Activated T-helper 1 cell treated with anti-CD3 and anti-CD28 coated beads, Interleukin-2, amount 50 U/mL, for 16 hours (primary cell): ENCODE results near the gene INTS15.
A peak's percentile ranks its signal among the peaks of the same experiment; 100 is the strongest.
"Not testable (repeated sequence)": the region's sequence is repeated elsewhere in the genome, so short reads cannot be mapped to it uniquely, and the experiment has no call there.

Source experiments
- DNase-seq, 2 donors: peaks; one replicate each; pipeline ENCODE4 v3.0.0-alpha.2; 2020; ENCODE audit warnings: low read depth in 1 of 2, low spot score in 1 of 2

Gene INTS15

GRCh38 chr7:6616854-6617643 is 27.2 kb downstream of the INTS15 start:
- DNase-seq, result no peak

- DNase-seq, result no peak
These were observed 28.8 kb downstream of the INTS15 start for GRCh38 chr7:6618621-6619020.

DNA sequence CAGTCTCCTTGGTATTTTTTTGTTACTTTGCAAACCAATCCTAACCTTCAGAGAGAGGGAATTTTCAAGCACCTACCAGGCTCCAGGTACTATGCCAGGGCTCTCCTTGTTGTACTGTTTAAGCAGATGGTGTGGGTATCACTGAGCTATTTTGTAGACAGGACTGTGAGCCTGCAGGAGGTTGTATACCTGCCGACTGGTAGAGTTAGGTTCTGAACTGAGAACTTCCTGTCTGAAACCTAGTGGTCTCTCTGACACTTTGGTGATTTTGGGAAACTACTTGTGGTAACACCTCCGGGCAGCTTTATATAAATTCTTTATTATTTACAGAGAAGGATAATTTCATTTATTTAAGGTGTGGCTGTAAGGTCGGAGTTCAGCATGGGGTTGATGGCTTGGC is 30.1 kb downstream of the INTS15 start:
- no peak for DNase-seq

DNA sequence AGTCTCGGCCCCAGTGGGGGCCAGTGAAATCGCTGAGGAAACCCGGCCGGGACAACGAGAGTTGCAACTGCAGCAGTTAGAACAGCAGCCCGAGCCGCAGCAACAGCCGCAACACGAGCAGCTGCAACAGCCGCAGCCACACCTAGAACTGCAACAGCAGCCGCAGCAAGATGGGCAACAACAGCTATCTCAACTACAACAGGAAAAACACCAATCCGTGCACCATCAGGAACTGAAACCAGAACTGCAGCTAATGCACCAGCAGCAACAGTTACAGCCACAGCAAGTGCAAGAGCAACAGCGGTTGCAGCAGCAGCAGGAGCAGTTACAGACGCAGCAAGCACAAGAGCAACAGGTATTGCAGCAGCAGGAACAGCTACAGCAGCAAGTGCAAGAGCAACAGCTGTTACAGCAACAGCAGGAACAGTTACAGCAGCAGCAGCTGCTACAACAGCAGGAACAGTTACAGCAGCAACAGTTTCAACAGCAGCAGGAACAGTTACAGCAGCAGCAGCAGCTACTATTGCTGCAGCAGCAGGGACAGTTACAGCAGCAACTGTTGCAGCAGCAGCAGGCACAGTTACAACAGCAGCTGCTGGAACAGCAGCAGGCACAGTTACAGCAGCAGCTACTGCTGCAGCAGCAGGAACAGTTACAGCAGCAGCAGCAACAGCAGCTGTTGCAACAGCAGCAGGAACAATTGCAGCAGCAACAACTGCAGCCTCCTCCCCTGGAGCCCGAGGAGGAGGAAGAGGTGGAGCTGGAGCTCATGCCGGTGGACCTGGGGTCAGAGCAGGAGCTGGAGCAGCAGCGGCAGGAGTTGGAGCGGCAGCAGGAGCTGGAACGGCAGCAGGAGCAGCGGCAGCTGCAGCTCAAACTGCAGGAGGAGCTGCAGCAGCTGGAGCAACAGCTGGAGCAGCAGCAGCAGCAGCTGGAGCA is 31.6 kb downstream of the INTS15 start:
- no peak for DNase-seq

GRCh38 chr7:6622134-6622710 is 32.4 kb downstream of the INTS15 start:
- no peak for DNase-seq

- no peak for DNase-seq
These were observed 33.9 kb downstream of the INTS15 start for GRCh38 chr7:6623589-6624245.

- DNase-seq, result no peak
These were observed 34.4 kb downstream of the INTS15 start for GRCh38 chr7:6624246-6624611.

DNA sequence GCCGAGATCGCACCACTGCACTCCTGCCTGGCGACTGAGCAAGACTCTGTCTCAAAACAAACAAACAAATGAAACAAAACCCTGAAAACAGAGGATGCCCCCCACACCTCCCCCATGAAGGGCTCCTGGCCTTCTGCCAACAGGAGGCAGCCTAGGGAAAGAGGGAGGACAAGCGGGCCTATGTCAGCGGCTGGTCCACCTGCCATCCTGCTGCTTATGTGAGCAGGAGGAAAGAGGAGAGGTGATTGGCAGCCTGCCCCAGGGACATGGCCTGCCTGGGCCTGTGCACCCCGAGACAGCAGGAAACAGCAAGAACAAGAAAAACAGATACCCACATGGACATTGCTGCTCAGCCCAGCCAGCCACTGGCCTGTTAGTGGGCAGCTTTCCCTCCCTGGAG is 38.2 kb downstream of the INTS15 start:
- DNase-seq, result no peak

- DNase-seq, result no peak
These were observed 40.4 kb downstream of the INTS15 start for GRCh38 chr7:6630007-6630849.

DNA sequence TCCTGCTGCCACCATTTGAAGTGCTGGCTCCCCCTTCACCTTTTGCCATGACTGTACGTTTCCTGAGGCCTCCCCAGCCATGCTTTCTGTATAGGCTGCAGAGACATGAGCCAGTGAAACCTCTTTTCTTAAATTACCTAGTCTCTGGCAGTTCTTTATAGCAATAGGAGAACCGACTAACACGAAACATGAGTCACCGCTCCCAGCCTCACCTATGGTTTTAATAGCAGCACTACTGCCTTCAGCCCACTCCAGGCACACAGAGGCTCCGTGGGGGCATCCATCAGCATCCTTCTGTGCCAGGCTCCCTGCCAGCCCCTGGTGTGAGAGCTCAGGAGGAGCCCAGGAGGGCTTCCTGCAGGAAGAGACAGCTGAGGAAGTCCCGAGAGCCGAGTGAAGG is 41.8 kb downstream of the INTS15 start:
- no peak for DNase-seq

- no peak for DNase-seq
These were observed 44.2 kb downstream of the INTS15 start for GRCh38 chr7:6634021-6634420.

GRCh38 chr7:6634971-6635370 is 45.1 kb downstream of the INTS15 start:
- not testable (repeated sequence) for DNase-seq

DNA sequence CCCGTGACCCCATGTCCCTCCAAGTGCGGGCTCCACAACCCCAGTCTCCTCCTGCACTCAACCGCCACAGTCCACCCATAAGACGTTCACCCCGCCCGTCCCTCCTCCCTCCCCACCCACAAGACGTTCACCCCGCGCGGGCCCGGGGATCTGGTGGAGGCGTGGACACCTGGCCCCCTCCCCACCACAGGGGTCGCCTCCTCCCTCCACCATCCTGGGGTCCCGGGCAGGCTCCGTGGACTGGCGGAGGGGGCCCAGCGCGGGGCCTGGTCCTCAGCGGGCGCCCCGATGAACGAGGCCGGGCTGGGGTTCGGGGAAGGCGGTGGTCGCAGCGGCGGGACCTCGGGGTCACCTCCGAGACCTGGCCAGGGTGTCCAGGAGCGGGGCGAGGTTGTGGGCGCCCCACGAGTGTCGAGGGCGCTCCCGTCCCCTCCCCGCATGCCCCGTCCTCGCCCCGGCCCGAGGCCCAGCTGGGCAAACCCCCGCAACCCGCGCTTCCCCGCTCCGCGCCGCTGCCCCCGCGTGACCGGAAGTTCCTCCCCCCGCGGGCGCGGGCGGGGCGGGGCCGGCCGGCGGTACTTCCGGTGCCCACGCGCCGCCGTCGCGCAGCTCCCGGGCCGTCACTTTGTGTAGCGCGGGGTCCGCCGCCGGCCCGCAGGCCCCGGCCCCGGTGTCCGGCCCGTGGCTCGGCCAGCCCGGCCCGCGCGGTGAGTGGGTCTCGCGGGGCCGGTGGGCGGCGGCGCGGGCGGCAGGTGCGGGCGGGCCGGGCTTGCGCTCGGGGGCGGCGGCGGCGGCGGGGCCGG is 47.1 kb downstream of the INTS15 start, which contains the start of gene ZNF316:
Gene ZNF316, plus strand, starts transcription at position 578 of the 803 bp plus-strand sequence. CDS start 5,092 bp downstream, outside the sequence.
- DNase-seq, result peak; percentile 22 to 56

- DNase-seq, result peak in 1 of 2 donors; percentile 42
These were observed 47.9 kb downstream of the INTS15 start for GRCh38 chr7:6637544-6638229.

DNA sequence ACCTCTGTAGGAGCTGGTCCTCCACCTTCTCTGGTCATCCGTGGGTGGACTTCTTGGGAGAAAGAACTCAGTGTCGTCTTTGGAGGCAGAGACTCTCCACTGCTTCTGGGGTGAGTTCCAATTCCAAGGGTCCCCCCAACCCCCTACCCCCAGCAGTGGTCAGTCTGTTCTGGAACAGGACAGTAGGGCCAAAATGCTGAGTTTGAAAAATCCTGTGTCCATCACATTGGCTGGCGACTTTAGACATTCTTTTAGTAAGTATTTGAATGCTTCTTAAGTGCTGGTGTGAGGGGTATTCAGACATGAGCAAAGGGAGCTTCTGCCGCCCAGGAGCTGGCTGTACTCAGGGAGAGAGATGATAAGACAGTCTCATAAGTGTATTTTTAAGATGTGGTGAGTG is 49.2 kb downstream of the INTS15 start:
- DNase-seq, result no peak

DNA sequence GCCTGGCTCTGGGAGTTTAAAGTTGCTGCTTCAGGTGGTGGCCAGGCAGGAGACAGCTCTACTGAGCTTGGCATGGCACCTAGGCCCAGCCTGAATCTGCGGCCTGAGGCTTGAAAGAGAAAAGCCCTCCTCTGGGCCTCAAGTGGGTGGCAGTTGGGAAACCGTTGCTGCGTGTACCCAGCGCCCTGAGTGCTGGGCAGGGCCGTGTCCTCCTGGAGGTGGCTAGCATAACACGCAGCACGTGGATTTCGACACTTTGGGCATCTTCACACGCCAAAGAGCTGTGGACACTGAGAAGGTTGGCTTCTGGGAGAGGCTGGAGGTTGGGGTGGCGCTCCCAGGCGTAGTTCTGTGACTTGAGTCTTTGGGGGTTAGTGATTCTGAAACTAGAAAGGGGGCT is 49.8 kb downstream of the INTS15 start:
- no peak for DNase-seq

GRCh38 chr7:6640246-6640721 is 50.5 kb downstream of the INTS15 start:
- no peak for DNase-seq

- DNase-seq, result no peak
These were observed 51.6 kb downstream of the INTS15 start for GRCh38 chr7:6641305-6642035.
